AG10803 (cell line): ENCODE results near the gene GNA15.

ENCODE experiments used
- DNase-seq: peaks from one replicate; pipeline ENCODE4 v3.0.0; 2010; ENCODE audit warnings: low read depth
- H3K4me3 ChIP-seq: 2 replicates; pipeline ENCODE4 v1.5.1; 2011; ENCODE audit warnings: mild to moderate bottlenecking, low read length, control low read depth
- TF ChIP-seq, protein P1 (sequence below): conservative IDR thresholded peaks from 2 replicates; pipeline ENCODE4 v1.5.1; 2011; ENCODE audit warnings: mild to moderate bottlenecking, low read length, control low read depth, inconsistent platforms

The GNA15 gene

DNA sequence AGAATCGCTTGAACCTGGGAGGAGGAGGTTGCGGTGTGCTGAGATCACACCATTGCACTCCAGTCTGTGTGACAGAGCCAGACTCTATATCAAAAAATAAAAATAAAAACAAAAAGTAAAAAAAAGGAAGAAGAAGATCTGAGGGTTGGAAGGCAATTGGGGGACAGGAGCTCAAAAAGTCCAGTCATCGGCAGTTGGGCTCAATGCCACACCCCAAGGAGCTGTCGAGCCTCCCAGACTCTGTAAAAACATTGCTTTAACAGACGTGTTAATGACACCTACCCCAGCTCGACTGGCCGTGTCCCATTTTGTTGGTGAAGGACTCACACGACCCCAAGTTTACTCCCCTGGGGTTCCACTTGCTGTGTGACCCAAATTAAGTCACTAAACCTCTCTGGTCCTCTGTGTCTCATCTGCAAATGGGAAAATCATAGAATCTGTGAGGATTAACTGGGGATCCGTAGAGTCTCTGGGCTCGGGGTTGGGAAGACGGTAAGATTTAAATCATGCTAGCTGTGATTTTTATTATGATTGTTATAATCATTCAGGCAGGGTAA lies 7.0 kb downstream of the GNA15 start:
- TF ChIP-seq, protein P1, sequence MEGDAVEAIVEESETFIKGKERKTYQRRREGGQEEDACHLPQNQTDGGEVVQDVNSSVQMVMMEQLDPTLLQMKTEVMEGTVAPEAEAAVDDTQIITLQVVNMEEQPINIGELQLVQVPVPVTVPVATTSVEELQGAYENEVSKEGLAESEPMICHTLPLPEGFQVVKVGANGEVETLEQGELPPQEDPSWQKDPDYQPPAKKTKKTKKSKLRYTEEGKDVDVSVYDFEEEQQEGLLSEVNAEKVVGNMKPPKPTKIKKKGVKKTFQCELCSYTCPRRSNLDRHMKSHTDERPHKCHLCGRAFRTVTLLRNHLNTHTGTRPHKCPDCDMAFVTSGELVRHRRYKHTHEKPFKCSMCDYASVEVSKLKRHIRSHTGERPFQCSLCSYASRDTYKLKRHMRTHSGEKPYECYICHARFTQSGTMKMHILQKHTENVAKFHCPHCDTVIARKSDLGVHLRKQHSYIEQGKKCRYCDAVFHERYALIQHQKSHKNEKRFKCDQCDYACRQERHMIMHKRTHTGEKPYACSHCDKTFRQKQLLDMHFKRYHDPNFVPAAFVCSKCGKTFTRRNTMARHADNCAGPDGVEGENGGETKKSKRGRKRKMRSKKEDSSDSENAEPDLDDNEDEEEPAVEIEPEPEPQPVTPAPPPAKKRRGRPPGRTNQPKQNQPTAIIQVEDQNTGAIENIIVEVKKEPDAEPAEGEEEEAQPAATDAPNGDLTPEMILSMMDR: no peak
- no peak for DNase-seq
- H3K4me3 ChIP-seq: no peak overlapping the region

DNA sequence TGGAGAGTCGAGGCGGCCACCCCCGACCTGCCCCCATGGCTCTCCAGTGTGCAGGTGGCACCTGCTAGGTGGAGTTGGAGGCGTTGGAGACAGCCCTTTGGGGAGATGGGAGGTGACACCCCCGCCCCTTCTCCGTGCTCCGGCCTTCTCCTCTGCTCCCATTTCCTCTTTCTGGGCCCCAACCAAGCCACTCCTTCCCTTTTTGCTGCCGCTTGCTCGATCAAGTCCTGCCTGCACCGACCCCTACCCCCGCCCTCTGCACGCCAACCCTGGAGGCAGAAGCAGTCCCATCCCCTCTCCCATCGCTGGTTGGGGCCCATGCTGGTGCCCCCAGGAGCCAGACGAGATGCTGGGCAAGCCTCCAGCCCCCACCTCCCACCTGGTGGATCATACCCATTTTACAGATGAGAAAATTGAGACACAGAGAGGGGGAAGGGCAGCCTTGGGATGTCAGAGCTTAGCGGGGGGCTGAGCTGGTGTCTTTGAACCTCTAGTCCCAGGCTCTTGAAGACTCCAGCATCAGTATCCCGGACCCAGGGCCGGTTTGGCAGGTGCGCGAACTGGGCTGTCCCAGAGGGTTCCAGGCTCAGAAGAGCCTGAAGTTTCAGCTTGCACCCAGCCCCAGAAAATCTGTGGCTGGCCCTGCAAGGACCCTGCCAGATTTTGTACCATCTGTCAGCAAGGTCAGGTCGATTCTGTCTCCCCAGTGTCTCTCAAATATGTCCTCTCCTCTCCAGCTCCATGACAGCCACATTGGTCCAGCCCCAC lies 10.3 kb downstream of the GNA15 start:
- H3K4me3 ChIP-seq: no peak overlapping the region
- TF ChIP-seq, protein P1: no peak
- DNase-seq: no peak

DNA sequence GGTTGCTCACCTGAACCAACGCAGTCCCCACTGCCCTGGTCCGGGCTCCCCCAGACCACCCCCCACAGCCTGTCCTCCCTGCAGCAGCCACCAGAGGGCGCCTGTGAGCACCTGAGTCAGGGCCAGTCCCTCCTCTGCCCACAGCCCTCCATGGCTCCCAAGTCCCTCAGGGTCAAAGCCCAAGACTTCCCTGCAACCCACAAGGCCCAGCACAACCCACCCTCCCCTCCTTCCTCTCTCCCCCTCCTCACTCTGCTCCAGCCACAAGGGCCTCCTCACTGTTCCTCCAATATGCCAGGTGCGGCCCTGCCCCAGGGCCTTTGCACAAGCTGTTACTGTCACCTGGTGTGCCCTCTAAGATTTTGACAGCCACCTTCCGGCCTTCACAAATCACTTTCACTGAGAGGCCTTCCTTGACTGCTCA lies 10.9 kb downstream of the GNA15 start:
- H3K4me3 ChIP-seq: no peak overlapping the region
- no peak for DNase-seq
- TF ChIP-seq, protein P1: peak; percentile 66

DNA sequence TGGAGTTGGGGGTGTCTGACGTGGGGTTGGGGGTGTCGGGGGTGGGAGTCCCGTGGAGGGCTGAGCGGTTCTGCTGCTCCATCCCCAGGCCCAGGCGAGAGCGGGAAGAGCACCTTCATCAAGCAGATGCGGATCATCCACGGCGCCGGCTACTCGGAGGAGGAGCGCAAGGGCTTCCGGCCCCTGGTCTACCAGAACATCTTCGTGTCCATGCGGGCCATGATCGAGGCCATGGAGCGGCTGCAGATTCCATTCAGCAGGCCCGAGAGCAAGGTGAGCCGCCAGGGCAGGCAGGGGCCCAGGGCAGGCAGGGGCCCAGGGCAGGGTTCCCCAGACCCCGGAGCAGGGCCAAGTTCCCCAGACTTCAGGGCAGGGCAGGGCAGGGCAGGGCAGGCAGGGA lies 12.7 kb downstream of the GNA15 start:
- no peak overlapping the region for H3K4me3 ChIP-seq
- TF ChIP-seq, protein P1: no peak
- DNase-seq: no peak

DNA sequence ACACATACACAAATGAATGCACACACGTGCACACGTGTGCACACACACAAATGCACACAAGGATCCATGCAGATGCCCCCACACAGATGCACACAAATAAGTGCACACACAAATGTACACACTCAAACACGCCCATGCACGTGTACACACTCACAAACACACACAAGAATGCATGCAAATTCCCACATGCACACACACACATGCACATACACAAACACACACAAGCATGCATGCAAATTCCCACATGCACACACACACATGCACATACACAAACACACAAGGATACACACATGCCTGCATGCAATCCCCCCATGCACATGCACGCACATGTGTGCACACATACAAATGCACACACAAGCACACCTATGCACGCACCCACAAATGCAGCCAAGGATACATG lies 13.3 kb downstream of the GNA15 start:
- H3K4me3 ChIP-seq: no peak overlapping the region
- TF ChIP-seq, protein P1: no peak
- no peak for DNase-seq

DNA sequence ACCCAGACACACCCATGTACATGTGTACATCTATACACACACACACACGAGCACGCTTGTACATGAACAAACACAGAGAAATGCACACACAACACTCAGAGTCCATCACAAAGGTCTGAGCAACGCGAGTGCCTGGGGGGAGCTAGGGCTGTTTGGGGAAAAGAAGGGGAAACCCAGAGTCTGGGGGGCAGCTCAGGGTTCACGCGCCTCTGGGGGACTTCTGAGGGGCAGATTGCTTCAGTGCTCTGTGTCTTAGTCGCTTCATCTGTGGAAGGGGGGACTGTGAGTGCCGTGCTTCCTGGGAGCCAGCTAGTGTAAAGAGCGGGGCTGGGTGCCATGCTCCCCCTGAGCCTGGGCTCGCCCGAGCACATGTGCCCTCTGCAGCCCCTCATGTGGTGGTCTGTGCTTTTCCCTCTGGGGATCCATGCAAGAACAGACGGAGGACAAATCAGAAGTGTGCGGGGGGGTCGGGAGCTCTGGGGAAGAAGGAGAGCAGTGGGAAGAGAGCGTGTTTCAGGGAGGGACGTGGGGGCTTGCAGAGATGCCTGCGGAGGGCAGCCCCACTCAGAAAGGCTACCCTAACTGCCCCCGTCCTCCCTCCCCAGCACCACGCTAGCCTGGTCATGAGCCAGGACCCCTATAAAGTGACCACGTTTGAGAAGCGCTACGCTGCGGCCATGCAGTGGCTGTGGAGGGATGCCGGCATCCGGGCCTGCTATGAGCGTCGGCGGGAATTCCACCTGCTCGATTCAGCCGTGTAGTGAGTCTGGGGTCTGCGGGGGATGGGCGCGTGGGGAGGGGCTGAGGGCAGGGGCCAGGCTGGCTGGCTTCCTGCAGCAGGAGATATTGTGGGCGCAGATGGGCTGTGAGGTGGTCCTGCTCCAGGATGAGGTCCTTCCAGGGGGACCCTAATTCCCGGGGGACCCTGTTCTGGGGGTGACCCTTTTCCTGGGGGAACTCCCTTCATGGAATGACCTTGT lies 14.0 kb downstream of the GNA15 start:
- DNase-seq: no peak
- H3K4me3 ChIP-seq: no peak overlapping the region
- TF ChIP-seq, protein P1: no peak
